ENCODE data around the gene C1QTNF8.

The C1QTNF8 gene

DNA sequence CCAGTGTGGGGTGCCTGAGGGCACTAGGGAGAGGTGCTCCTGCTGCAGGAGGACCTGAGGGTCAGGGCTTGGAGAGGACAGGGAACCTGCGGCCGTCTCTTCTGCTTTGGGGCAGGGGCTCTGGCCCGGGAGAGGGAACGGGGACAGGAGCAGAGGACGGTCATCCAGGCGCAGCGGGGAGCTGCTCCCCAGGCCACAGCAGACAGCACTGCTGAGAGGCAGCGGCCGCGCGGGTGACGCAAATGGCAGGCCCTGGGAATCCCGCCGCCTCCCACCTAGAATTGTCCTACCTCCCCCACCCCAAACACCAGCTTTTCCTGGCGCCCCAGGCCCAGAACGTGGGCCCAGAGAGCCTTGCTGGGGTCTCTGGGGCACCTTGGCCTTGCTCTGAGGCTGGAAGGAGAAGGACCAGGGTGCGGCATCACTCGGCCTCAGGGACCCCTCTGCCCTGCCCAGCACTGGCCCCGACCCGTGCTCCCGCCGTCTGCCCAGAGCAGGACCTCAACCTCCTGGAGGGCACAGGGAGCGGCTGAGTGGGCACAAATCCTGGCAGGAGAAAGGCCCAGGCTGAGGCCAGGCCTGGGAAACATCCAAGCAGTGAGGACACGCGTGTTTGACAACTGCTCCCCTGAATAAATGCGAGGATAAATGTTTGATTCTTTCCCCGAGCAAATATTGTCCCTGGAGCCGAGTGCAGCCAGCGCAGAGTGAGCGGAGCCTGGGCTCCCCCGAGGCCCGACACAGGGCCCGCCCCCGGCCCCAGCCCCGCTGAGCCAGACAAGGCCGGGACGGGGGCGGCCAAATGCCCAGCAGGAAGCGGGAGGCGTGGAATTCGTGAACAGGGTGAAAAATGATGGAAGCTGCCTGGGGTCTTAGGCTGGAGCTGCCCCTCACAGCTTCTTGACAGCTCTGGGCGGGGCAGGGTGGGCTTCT, 15.0 kb downstream of the C1QTNF8 start:
- no peak for DNase-seq (ENCODE audit: low read depth, low spot score)
- no peak overlapping the region for H3K27ac ChIP-seq

DNA sequence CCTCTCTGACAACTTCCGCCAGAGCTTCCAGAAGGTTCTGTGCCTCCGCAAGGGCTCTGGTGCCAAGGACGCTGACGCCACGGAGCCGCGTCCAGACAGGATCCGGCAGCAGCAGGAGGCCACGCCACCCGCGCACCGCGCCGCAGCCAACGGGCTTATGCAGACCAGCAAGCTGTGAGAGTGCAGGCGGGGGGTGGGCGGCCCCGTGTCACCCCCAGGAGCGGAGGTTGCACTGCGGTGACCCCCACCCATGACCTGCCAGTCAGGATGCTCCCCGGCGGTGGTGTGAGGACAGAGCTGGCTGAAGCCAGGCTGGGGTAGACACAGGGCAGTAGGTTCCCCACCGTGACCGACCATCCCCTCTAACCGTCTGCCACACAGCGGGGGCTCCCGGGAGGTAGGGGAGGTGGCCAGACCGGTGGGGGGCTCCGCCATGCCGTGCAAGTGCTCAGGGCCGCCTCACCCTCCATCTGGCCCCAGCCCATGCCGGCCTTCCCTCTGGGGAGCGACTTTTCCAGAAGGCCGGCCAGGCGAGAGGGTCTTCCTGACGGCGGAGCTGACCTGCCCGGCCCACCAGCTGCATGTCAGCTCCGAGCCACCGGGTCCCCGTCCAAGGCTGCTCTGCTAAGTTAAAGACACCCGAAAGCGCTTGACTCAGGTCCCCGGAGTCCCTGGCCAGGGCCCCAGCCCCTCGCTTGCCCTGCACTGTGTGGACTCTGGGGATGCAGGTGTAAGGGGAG, 16.1 kb downstream of the C1QTNF8 start:
- no peak overlapping the region for H3K27ac ChIP-seq

DNA sequence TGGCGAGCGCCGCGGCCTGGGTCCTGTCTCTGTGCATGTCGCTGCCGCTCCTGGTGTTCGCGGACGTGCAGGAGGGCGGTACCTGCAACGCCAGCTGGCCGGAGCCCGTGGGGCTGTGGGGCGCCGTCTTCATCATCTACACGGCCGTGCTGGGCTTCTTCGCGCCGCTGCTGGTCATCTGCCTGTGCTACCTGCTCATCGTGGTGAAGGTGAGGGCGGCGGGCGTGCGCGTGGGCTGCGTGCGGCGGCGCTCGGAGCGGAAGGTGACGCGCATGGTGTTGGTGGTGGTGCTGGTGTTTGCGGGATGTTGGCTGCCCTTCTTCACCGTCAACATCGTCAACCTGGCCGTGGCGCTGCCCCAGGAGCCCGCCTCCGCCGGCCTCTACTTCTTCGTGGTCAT, 16.7 kb downstream of the C1QTNF8 start:
- H3K27ac ChIP-seq = no peak overlapping the region

More for the DNA sequence above, 16.1 kb downstream of the C1QTNF8 start:
- DNase-seq (ENCODE audit: low read depth, low spot score) = no peak

DNA sequence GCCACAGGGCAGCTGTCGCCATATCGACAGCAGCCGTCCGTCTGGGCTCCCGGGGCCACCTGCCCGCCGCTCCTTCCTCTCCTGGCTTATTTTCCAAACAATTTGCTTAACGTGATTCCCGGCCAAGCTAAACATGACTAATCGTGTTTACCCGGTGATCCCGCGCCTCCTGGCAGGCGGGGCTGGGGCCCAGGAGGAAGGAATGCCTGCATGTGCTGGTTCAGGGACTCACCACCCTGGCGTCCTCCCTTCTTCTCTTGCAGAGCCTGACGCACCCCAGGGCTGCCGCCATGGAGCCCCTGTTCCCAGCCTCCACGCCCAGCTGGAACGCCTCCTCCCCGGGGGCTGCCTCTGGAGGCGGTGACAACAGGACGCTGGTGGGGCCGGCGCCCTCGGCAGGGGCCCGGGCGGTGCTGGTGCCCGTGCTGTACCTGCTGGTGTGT, 17.4 kb downstream of the C1QTNF8 start:
- no peak overlapping the region for H3K27ac ChIP-seq
- DNase-seq (ENCODE audit: low read depth, low spot score) = peak; percentile 54

More for the DNA sequence above, 16.7 kb downstream of the C1QTNF8 start:
- DNase-seq (ENCODE audit: low read depth, low spot score) = no peak

DNA sequence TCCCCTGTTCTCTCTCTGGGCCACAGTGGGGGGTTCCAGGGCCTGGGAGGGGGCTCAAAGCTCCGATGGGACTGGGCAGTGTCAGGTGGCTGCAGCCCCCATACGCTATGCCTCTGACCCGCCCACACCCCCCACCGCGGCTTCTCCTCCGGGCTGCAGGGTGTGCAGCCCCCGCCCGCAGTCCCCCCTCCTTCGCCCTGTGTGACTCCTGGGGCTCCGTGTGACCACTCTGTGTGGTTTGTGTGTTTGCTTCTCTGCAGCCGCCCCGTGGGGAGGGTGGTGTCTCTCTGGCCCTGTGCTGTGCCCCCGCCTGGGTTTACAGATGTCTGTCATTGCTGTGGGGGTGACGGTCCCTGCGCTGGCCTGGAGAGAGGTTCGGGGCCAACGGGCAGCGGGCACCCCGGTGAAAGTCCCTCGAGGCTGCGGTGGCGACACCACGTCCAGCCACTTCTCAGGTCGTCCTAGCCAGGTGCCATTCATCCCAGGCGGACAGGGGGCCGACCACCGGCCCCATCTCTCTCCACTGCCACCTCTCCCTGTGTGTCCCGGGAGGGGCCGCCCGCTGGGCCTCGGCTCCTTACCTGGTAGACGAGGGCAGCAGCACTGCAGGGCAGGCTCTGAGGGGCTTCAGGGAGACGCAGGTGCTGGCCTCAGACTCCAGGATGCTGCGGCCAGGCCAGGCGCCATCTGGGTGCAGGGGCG, 18.0 kb downstream of the C1QTNF8 start:
- no peak for DNase-seq (ENCODE audit: low read depth, low spot score)
- H3K27ac ChIP-seq = no peak overlapping the region

DNA sequence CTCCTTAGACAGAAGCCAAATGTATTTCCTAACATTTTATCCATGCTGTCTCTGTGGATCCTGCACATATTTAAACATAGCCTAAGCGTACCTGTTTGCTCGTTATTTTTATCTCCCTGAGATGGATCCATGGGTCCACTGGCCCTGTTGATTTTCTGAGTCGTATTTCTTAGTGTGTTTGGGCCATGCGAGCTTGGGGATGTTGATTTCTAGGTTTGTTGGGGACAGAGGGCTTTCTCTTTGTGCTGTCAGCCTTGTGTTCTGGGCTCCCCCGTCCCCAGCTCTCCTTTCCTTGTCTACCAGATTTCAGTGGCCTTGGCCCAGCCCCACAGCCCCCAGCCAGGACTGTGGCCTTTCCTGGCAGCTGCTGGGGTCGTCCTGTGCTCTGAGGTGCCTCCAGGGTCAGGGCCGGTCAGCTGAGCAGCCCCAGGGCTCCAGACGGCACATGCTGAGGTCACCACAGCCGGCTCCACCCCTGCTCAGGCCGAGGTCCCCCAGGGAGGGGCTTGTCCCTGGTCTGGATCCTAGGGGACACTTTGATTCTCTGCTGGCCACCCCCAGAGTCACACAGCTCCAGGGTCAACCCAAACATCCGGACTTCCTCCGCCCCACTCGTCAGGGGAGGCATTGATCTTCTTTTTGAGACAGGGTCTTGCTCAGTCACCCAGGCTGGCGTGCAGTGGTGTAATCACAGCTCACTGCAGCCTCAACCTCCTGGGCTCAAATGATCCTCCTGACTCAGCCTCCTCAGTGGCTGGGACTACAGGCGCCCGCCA, 19.1 kb downstream of the C1QTNF8 start:
- no peak overlapping the region for H3K27ac ChIP-seq
- no peak for DNase-seq (ENCODE audit: low read depth, low spot score)

DNA sequence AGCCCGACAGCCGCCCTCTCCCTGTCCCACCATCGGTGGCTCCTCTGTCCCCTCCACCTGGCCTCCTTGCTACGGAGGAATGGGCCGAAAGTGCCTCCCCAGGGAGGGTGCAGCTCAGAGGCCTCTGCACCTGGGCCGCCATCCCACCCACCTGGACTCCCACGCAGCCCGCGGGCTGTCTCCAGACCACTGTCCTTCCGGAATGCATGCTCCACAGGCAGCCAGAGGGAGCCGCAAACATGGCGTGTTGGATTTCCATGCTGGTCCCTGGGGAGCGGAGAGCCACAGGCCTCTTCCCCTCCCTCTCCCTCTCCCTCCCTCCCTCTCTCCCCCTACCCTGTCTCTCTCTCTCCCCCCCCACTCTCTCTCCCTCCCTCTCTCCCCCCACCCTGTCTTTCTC, 20.5 kb downstream of the C1QTNF8 start:
- no peak overlapping the region for H3K27ac ChIP-seq
- DNase-seq (ENCODE audit: low read depth, low spot score) = no peak

DNA sequence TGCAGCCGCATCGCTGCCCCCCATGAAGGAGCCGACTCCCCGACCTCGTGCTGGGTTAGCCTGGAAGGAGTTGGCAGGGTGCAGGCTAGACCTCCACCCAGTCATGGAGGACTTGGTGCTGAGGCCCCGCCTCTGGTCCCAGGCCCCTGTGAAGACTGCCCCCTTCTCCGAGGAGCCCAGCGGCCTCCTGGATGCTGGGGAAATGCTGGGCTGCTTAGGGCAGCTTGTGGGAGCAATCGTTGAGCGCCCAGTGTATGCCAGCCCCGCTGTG, 21.7 kb downstream of the C1QTNF8 start:
- no peak overlapping the region for H3K27ac ChIP-seq
- DNase-seq (ENCODE audit: low read depth, low spot score) = no peak

DNA sequence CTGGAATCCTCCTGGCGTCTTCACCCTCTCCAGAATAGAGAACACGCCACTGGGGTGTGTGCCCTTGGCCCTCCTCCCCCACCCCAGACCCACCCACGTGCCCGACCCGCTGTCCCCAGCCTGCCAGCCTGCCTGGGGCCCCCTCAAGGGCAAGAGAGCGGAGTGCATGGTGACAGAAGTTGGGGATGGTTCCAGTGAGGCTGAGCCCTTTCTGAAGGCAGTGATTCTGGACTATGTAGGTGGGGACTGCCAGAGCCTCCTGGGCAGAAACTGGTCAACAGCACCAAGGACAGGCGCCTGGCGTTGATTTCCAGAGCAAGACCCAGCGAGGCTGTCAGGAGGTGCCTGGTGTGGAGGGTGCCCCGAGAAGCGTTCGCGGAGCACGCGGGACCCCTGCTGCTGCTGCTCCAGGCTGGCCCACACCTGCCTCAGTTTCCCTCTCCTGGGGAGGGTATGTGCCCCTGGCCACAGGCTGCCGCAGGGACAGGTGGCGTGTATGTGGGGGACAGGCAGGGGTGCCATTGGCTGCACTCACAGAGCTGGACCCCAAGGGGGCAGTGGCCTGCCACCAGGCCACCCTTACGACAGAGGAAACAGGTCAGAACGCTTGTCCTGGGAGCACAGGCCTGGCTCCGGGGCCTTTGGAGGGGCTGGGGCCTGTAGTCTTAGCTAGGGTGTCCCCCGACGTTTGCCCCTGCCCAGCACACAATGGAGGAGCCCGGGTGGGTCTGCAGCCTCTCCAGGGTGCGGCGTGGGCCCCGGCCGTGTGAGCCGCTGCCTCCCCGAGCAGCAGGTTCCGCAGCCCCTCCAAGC, 22.3 kb downstream of the C1QTNF8 start:
- no peak overlapping the region for H3K27ac ChIP-seq
- DNase-seq (ENCODE audit: low read depth, low spot score) = no peak

DNA sequence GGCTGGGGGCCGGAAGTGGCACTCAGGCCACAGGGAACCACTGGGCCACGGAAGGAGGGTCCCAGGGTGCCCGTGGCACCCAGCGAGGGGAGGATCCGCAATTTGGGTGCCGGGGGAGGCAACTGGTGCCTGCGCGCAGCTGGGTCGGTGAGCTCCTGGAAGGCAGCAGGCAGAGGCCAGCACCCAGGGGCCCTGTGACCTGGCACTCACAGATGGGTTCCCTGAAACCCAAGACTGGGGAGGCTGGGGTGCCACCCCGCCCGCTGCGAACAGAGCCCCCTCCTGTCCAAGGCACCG, 22.8 kb downstream of the C1QTNF8 start:
- no peak for DNase-seq (ENCODE audit: low read depth, low spot score)
- no peak overlapping the region for H3K27ac ChIP-seq

DNA sequence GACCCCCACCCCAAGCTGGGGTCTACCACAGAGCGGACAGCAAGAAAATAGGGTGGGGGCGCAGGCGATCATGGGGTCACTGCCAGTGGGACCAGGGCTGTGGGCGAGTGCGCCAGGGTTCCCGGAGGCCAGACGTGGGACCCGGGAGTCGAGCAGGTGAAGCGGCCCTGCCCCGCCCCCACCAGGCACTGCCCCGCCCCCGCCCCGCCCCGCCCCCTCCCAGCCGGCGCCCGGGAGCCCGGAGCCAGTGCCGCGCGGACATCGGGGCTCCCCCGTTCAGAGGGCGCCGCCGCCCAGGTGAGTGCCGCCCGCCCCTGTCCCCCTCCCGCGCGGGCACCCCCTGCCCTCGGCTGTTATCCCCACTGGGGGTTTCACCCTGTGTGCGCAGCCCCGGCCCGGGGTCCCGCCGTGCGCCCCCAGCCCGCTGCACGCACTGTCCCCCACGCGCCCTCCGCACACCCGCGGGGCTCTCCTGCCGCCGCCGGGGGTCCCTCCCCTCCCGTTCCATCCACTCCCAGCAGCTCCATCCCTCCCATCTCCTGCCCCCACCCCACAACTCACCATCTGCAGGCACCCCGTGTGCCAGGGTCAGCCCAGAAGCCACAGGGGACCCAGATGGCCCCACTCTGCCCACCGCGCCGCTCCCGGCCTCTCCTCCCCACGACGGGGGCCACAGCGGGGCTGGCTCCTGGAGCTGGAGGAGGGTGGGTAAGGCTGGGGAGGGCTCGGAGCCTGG, 23.4 kb downstream of the C1QTNF8 start, which contains the start of gene SSTR5:
SSTR5 (plus strand) TSS at position 222 of the 736 bp plus-strand sequence. CDS start 6,122 bp downstream, outside the sequence.
- no peak for DNase-seq (ENCODE audit: low read depth, low spot score)
- no peak within 1 kb of the TSS for H3K27ac ChIP-seq

DNA sequence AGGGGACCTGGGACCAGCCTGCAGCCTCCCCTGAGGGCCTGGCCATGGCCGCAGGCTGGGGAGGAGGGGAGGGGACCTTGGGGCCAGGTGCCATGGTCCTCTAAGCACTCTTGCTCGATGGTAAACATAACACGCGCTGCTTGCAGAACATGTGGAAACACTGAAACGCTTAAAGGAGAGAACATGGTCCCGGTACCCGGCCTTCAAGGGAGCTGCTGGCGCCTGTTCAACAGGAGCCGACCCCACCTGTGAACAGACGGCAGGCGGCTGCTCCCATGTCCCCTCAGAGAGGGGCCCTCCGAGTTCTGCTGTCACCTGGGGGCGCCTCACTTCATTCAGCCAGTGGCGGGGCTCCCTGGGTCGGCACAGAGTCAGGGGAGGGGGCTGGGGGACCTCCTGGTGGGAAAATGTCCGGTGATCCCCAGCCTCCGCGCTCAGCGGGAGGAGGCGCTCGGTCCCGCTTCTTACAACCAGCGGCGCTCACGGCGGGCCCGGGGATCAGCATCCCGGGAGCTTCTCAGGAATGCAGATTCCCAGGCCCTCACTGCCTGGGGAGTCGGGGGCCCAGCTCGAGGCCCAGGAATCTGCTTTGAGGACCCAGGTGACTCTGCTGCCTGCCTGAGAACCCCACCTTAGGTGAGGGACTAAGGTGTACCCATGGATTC, 24.4 kb downstream of the C1QTNF8 start:
- no peak overlapping the region for H3K27ac ChIP-seq
- DNase-seq (ENCODE audit: low read depth, low spot score) = no peak

DNA sequence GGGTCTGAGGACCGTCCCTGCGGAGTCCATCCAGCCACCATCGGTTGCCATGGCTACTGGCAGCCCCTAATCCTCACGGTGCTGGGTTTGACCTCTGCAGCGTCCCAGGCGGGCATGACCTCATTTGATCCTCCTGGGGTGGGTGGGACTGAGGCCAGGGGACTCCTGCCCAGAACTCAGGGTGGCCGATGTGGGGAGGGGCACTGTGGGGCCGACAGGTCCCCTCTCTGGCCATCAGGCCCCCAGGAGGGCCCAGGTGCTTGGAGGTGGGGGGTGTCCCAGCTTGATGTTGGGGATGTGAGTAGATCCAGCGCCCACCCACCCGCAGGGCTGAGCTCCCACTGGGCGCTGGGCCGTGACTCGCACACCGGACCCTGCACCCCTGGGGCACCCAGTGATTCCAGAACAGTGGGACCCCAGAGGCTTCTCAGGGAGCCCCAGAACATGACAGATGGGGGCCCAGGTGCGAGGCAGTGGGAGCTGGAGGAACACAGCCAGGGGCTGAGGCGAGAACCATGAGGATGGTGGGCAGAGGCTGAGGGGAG, 25.1 kb downstream of the C1QTNF8 start:
- no peak for DNase-seq (ENCODE audit: low read depth, low spot score)
- H3K27ac ChIP-seq = no peak overlapping the region

DNA sequence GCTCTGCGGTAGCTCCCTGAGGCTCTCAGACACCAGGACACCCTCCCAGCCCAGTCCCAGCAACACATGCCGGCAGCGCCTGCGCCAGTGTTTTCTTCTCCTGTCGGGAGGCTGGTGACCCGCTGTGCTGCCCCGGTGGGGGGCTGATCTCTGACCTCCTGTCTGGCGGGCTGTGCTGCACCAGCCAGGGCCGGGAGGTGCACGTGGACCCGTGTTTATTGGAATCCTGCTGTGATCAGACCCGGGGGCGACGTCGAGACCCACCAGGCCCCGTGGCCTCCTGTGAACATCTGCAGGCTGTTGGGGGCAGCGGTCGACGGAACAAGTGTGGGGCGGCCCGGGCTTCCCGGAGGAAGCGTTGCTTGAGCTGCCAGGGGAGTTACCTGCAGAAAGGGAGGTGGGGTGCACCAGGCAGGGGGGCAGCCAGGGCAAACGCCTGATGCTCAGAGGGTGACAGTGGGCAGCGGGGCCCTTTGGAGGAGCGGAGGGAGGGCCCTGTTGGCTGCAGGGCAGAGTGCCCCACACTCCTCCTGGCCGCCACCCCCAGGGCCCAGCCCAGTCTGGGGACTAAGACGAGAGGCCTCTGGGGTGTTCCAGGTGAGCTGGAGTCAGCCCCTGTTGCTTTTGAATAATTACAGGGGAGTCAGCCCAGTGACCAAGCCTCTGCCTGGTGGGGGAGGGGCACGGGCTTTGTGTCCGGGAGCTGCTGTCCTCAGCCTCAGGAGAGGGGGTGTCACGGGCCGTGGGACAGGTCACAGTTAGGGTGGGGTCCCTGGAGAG, 25.8 kb downstream of the C1QTNF8 start:
- DNase-seq (ENCODE audit: low read depth, low spot score) = no peak
- no peak overlapping the region for H3K27ac ChIP-seq

DNA sequence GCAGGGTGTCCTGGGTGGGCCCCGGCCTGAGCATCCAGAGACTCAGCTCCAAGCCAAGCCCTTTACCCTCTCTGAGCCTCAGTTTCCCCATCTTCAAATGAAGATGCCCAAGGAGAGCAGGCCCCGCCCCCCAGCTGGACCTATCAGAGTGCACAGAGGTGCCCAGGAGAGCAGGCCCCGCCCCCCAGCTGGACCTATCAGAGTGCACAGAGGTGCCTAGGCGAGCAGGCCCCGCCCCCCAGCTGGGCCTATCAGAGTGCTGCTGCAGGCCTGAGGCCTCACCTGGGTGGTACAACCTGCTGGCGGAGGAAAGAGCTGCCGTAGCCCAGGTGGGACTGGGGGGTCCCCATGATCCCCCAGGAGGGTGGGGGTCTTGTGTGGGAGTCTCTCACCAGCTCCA, 26.9 kb downstream of the C1QTNF8 start:
- no peak overlapping the region for H3K27ac ChIP-seq

DNA sequence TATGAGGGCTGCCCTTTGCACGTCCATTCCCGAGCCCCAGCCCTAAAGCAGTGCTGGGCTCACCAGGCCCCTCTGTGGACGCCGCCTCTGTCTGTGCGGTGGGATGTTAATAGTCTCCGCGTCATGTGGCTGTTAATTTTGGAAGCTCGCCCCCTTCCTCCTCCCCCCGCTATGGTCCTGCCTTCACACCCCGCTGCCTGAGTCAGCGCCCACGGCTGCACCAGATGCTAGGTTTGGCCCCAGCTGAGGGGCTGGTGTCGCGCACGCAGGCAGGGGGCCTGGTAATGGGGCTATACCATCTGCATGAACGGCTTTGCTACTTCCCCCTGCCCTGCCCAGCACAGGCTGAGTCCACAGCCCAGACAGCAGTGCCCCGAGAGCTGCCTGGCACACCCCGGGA, 27.6 kb downstream of the C1QTNF8 start:
- no peak overlapping the region for H3K27ac ChIP-seq
- no peak for DNase-seq (ENCODE audit: low read depth, low spot score)

More for the DNA sequence above, 26.9 kb downstream of the C1QTNF8 start:
- no peak for DNase-seq (ENCODE audit: low read depth, low spot score)

DNA sequence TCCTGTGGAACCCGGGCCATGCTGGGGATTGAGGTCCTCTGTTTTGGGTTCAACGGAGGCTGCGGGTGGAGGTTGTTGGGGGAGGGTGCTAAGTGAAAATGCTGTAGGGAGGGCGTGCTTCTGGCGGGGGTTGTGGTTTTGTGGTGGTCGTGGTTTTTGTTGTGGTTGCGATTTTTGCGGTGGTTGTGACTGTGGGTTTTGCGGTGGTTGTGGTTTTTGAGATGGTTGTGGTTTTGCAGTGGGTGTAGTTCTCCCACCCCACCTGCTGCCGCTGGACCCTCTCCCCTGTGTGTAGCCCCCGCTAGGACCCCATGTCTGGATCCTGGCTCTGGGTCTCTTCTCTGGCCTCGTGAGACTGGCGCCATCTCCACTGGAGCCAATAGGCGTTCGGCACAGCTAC, 28.4 kb downstream of the C1QTNF8 start:
- no peak overlapping the region for H3K27ac ChIP-seq
- DNase-seq (ENCODE audit: low read depth, low spot score) = no peak

Measured in epithelial cell of prostate (primary cell).